A549 (cell line): ENCODE measurements around the gene TMEM88. TPM values are rescaled to one million over a fixed set of nuclear protein-coding genes. Genes with fewer than 3 reads are reported as not detected.

Experiments used
- ATAC-seq, 2 experiments: fragments of 200-7000 bp in 1 of 2; fragments of >200 bp in 1 of 2; cut with Nextera tagmentation in 1 of 2; cut with Tn5 transposase in 1 of 2; 3 replicates each; pipeline versions ENCODE4 v1.8.0 to v1.9.1; 2018 to 2020; ENCODE audit warnings: mild to moderate bottlenecking in 1 of 2, moderate library complexity in 1 of 2
- CTCF ChIA-PET: fragments of 300-600 bp; sonication (Branson Sonifier 250); formaldehyde crosslinking; extraction: SDS; loops from one replicate; lab custom pipeline; 2021; ENCODE audit warnings: antibody characterized with exemption, inconsistent platforms; lab: Yijun Ruan, JAX
- POLR2A ChIA-PET: fragments of 350-600 bp; formaldehyde crosslinking; extraction: SDS; loops from one replicate; lab custom pipeline; 2021; ENCODE audit warnings: antibody characterized with exemption, inconsistent platforms; lab: Yijun Ruan, JAX
- DNase-seq, 2 experiments: peaks; one replicate each; pipeline versions ENCODE4 v3.0.0 to v3.0.0-alpha.2; 2011 to 2016; ENCODE audit warnings: low read depth in 1 of 2, low spot score in 1 of 2
- FAIRE-seq: peaks from 2 replicates; lab custom pipeline; 2011; peaks lifted over from hg19 to GRCh38; lab: Jason Lieb, UNC
- H3K27ac ChIP-seq, 2 experiments: fragments of >200 bp; sonication (Bioruptor Twin); formaldehyde crosslinking; 3 replicates each; pipeline ENCODE4 v1.5.1; 2016 to 2017
- H3K4me1 ChIP-seq: fragments of >200 bp; sonication (Bioruptor Twin); formaldehyde crosslinking; 3 replicates; pipeline ENCODE4 v1.6.1; 2016
- H3K4me2 ChIP-seq: fragments of >200 bp; sonication (Bioruptor Twin); formaldehyde crosslinking; 3 replicates; pipeline ENCODE4 v1.6.1; 2016
- H3K4me3 ChIP-seq: fragments of >200 bp; sonication (Bioruptor Twin); formaldehyde crosslinking; 3 replicates; pipeline ENCODE4 v1.5.1; 2016
- H3K9me3 ChIP-seq: fragments of >200 bp; sonication (Bioruptor Twin); formaldehyde crosslinking; 3 replicates; pipeline ENCODE4 v1.6.1; 2016
- BHLHE40 ChIP-seq: IDR thresholded peaks from 2 replicates; pipeline ENCODE4 v1.6.1; 2012; ENCODE audit warnings: low read depth, low read length, inconsistent platforms
- CBX2 ChIP-seq: fragments of 200-600 bp; sonication (generic); IDR thresholded peaks from 2 replicates; pipeline ENCODE4 v1.6.1; 2016; ENCODE audit warnings: low read depth, mild to moderate bottlenecking, borderline replicate concordance
- CEBPB ChIP-seq, 2 experiments: fragments of >200 bp in 1 of 2; sonication (Bioruptor Twin) in 1 of 2; formaldehyde crosslinking in 1 of 2; IDR thresholded peaks; 2 replicates each; pipeline ENCODE4 v1.6.1; 2012 to 2016
- CHD2 ChIP-seq: fragments of 150-350 bp; IDR thresholded peaks from 2 replicates; pipeline ENCODE4 v1.6.1; 2014; ENCODE audit warnings: low read length; ENCODE audit not compliant: partially characterized antibody
- CHD4 ChIP-seq: fragments of 200-600 bp; sonication (generic); IDR thresholded peaks from 2 replicates; pipeline ENCODE4 v1.6.1; 2016; ENCODE audit warnings: antibody characterized with exemption, mild to moderate bottlenecking, borderline replicate concordance
- EHMT2 ChIP-seq: fragments of 200-600 bp; sonication (generic); IDR thresholded peaks from 2 replicates; pipeline ENCODE4 v1.6.1; 2016; ENCODE audit warnings: antibody characterized with exemption, low read depth, mild to moderate bottlenecking, moderate library complexity
- EP300 ChIP-seq, 2 experiments: fragments of >200 bp; sonication (Bioruptor Twin); formaldehyde crosslinking; IDR thresholded peaks; 2 replicates in 1 of 2; 3 replicates in 1 of 2; pipeline ENCODE4 v1.6.1; 2016 to 2017
- ESRRA ChIP-seq: fragments of 150-350 bp; IDR thresholded peaks from 2 replicates; pipeline ENCODE4 v1.6.1; 2014; ENCODE audit warnings: mild to moderate bottlenecking, low read length, borderline replicate concordance
- FOSB ChIP-seq: fragments of 250-450 bp; sonication (Bioruptor Pico); IDR thresholded peaks from 2 replicates; pipeline ENCODE4 v1.5.0; 2020; ENCODE audit warnings: mild to moderate bottlenecking, moderate library complexity
- FOXS1 ChIP-seq: fragments of 250-450 bp; sonication (Bioruptor Pico); IDR thresholded peaks from 2 replicates; pipeline ENCODE4 v1.5.0; 2020; ENCODE audit warnings: mild to moderate bottlenecking, moderate library complexity
- GATA3 ChIP-seq: IDR thresholded peaks from 2 replicates; pipeline ENCODE4 v1.6.1; 2012; ENCODE audit warnings: borderline replicate concordance
- HES2 ChIP-seq: fragments of >200 bp; sonication (Bioruptor Twin); formaldehyde crosslinking; IDR thresholded peaks from 2 replicates; pipeline ENCODE4 v1.6.1; 2016
- HEYL ChIP-seq: fragments of 250-450 bp; sonication (Bioruptor Pico); IDR thresholded peaks from 2 replicates; pipeline ENCODE4 v1.8.0; 2021; ENCODE audit warnings: mild to moderate bottlenecking, moderate library complexity
- HOXB13 ChIP-seq: fragments of 250-450 bp; sonication (Bioruptor Pico); IDR thresholded peaks from 2 replicates; pipeline ENCODE4 v1.5.0; 2020; ENCODE audit warnings: low read depth, mild to moderate bottlenecking, moderate library complexity
- JUN ChIP-seq, 2 experiments: fragments of >200 bp; sonication (Bioruptor Twin); formaldehyde crosslinking; IDR thresholded peaks; 2 replicates in 1 of 2; 3 replicates in 1 of 2; pipeline ENCODE4 v1.6.1; 2016 to 2017
- JUNB ChIP-seq: fragments of >200 bp; sonication (Bioruptor Twin); formaldehyde crosslinking; IDR thresholded peaks from 2 replicates; pipeline ENCODE4 v1.6.1; 2016
- MAX ChIP-seq: IDR thresholded peaks from 2 replicates; pipeline ENCODE4 v1.6.1; 2012
- MAZ ChIP-seq: fragments of 150-350 bp; IDR thresholded peaks from 2 replicates; pipeline ENCODE4 v1.6.1; 2014; ENCODE audit warnings: antibody characterized with exemption, low read depth, low read length, borderline replicate concordance
- NFE2L2 ChIP-seq: fragments of 150-350 bp; conservative IDR thresholded peaks from 2 replicates; pipeline ENCODE4 v1.6.1; 2014; ENCODE audit warnings: low read length
- NPAS2 ChIP-seq: fragments of 250-450 bp; sonication (Bioruptor Pico); IDR thresholded peaks from 2 replicates; pipeline ENCODE4 v1.8.0; 2022; ENCODE audit warnings: mild to moderate bottlenecking, moderate library complexity, borderline replicate concordance
- PBX3 ChIP-seq: IDR thresholded peaks from 2 replicates; pipeline ENCODE4 v1.6.1; 2012
- PHF8 ChIP-seq: fragments of 200-600 bp; sonication (generic); IDR thresholded peaks from 2 replicates; pipeline ENCODE4 v1.6.1; 2016; ENCODE audit warnings: low read depth, mild to moderate bottlenecking, antibody characterized with exemption, moderate library complexity, borderline replicate concordance
- POLR2A ChIP-seq: IDR thresholded peaks from 2 replicates; pipeline ENCODE4 v1.6.1; 2012; ENCODE audit warnings: mild to moderate bottlenecking, low read length
- RAD21 ChIP-seq, 2 experiments: fragments of >200 bp in 1 of 2; sonication (Bioruptor Twin) in 1 of 2; formaldehyde crosslinking in 1 of 2; IDR thresholded peaks in 1 of 2; conservative IDR thresholded peaks in 1 of 2; 2 replicates in 1 of 2; 3 replicates in 1 of 2; pipeline ENCODE4 v1.6.1; 2012 to 2018; ENCODE audit warnings: inconsistent platforms in 1 of 2
- RCOR1 ChIP-seq: fragments of 150-350 bp; IDR thresholded peaks from 2 replicates; pipeline ENCODE4 v1.6.1; 2014; ENCODE audit warnings: antibody characterized with exemption, low read length, low read depth
- REST ChIP-seq: fragments of 200-600 bp; sonication (generic); IDR thresholded peaks from 2 replicates; pipeline ENCODE4 v1.6.1; 2016; ENCODE audit warnings: antibody characterized with exemption, mild to moderate bottlenecking, moderate library complexity
- SREBF2 ChIP-seq: fragments of 450-650 bp; IDR thresholded peaks from 2 replicates; pipeline ENCODE4 v1.6.1; 2014; ENCODE audit warnings: mild to moderate bottlenecking, moderate library complexity
- TFCP2L1 ChIP-seq: fragments of 250-450 bp; sonication (Bioruptor Pico); IDR thresholded peaks from 2 replicates; pipeline ENCODE4 v1.5.0; 2021; ENCODE audit warnings: mild to moderate bottlenecking
- USF2 ChIP-seq: fragments of 450-650 bp; IDR thresholded peaks from 2 replicates; pipeline ENCODE4 v1.6.1; 2014; ENCODE audit warnings: antibody characterized with exemption
- ZFP36 ChIP-seq: fragments of 450-650 bp; IDR thresholded peaks from 2 replicates; pipeline ENCODE4 v1.6.1; 2014; ENCODE audit warnings: borderline replicate concordance; ENCODE audit not compliant: partially characterized antibody
- WGBS: methylation state at CpG from one replicate; pipeline ENCODE4 v1.1.6; 2017; ENCODE audit errors: missing lambda C conversion rate; 5-methylcytosine and 5-hydroxymethylcytosine counted together
- polyA plus RNA-seq, 4 experiments: library from polyadenylated mRNA; depleted of rRNA in 3 of 4; stranded (reverse); fragments of >200 nt; fragmentation: RNase III in 1 of 4; extraction: RNeasy Plus Mini Kit Qiagen cat#74134 plus additional on column Dnase treatment in 1 of 4; gene quantifications; 2 replicates in 3 of 4; 3 replicates in 1 of 4; pipeline ENCODE4 v1.2.3, GENCODE V29; 2011 to 2017

Gene TMEM88
- polyA plus RNA-seq, 2 of the 4 experiments (the other 2 are of a cell fraction): 0.17 to 0.48 TPM

- TF ChIP-seq BHLHE40 (0 out of 2 replicates have a peak, but pooled peaks have one; percentile 31), PHF8 (0 out of 2 replicates have a peak, but pooled peaks have one; percentile 8)
Measured at GRCh38 chr17:7843536-7844291, 11.2 kb upstream of the TMEM88 start (continued).

- POLR2A ChIA-PET: interaction anchor here (0.6 to 5.7 kb wide), 9 partner anchors 7 to 329 kb away, joined by 3 to 65 read pairs (median 4); partner anchors contain the start of genes CYB5D1, KDM6B, NAA38 and TP53
- FAIRE-seq (peak; percentile 89), DNase-seq (peak; percentile 95 to 97), ATAC-seq (peak; percentile 55 to 82)
- Histone ChIP-seq H3K4me1 (peaks cover 28% of the 10 kb centered on the region), H3K4me3 (peak overlapping the region; percentile 80), H3K9me3 (no peaks in the 10 kb centered on the region), H3K27ac (peak overlapping the region; percentile 96), H3K4me2 (peak overlapping the region; percentile 91)
- CTCF ChIA-PET: interaction anchor here (0.7 to 25.1 kb wide), 13 partner anchors 12 to 215 kb away, joined by 3 to 677 read pairs (median 4); partner anchors contain the start of genes CYB5D1, KDM6B, NAA38 and WRAP53
- 2% methylated on average over 46 of the region's 71 CpGs for WGBS
- TF ChIP-seq CHD2 (no peak), USF2 (no peak), NPAS2 (CRISPR knock-in tag) (no peak), EHMT2 (no peak), JUN (IDR thresholded peaks at IDR 0.05) (peak in 1 of 2 experiments; percentile 60; a peak in 2 of 5 replicates), RAD21 (conservative IDR thresholded peaks at IDR 0.05 in 1 of 2, IDR thresholded peaks at IDR 0.05 in 1 of 2) (no peak; a peak in 1 of 5 replicates), FOXS1 (CRISPR knock-in tag) (no peak), RCOR1 (no peak), MAZ (no peak), HOXB13 (CRISPR knock-in tag) (peak; percentile 42; the same call in 1 of the 2 replicates), JUNB (no peak), SREBF2 (no peak), ZFP36 (no peak), NFE2L2 (no peak), PHF8 (peak; percentile 74; the same call in 1 of the 2 replicates), FOSB (CRISPR knock-in tag) (peak; percentile 76), EP300 (IDR thresholded peaks at IDR 0.05) (no peak), CEBPB (IDR thresholded peaks at IDR 0.05) (no peak), REST (no peak; the same call in 1 of the 2 replicates), TFCP2L1 (peak; percentile 80), CBX2 (no peak), HEYL (CRISPR knock-in tag) (no peak), PBX3 (0 out of 2 replicates have a peak, but pooled peaks have one; percentile 17), MAX (peak; percentile 10; the same call in 1 of the 2 replicates), ESRRA (no peak), POLR2A (peak; percentile 40; the same call in 1 of the 2 replicates), HES2 (no peak), CHD4 (peak; percentile 21; the same call in 1 of the 2 replicates), GATA3 (0 out of 2 replicates have a peak, but pooled peaks have one; percentile 22)
Measured at GRCh38 chr17:7844292-7845154, 10.3 kb upstream of the TMEM88 start.
